GM20000 (cell line): Measurements from ENCODE around the gene LDLR.
"Not testable (repeated sequence)": the region's sequence is repeated elsewhere in the genome, so short reads cannot be mapped to it uniquely, and the experiment has no call there.

Source experiments
- DNase-seq: peaks from one replicate; pipeline ENCODE4 v3.0.0; 2012; ENCODE audit warnings: low spot score
- TF ChIP-seq, protein P1 (sequence below): IDR thresholded peaks from 2 replicates; pipeline ENCODE4 v1.5.1; 2012; ENCODE audit warnings: mild to moderate bottlenecking, control low read depth; ENCODE audit errors: extremely low read depth, missing control alignments

Gene LDLR

DNA sequence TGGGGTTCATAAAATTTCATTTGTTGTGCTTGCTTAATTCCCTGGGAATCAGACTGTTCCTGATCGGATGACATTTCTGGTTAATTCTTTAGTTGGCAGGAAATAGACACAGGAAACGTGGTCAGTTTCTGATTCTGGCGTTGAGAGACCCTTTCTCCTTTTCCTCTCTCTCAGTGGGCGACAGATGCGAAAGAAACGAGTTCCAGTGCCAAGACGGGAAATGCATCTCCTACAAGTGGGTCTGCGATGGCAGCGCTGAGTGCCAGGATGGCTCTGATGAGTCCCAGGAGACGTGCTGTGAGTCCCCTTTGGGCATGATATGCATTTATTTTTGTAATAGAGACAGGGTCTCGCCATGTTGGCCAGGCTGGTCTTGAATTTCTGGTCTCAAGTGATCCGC, 10.8 kb downstream of the LDLR start:
- TF ChIP-seq, protein P1, sequence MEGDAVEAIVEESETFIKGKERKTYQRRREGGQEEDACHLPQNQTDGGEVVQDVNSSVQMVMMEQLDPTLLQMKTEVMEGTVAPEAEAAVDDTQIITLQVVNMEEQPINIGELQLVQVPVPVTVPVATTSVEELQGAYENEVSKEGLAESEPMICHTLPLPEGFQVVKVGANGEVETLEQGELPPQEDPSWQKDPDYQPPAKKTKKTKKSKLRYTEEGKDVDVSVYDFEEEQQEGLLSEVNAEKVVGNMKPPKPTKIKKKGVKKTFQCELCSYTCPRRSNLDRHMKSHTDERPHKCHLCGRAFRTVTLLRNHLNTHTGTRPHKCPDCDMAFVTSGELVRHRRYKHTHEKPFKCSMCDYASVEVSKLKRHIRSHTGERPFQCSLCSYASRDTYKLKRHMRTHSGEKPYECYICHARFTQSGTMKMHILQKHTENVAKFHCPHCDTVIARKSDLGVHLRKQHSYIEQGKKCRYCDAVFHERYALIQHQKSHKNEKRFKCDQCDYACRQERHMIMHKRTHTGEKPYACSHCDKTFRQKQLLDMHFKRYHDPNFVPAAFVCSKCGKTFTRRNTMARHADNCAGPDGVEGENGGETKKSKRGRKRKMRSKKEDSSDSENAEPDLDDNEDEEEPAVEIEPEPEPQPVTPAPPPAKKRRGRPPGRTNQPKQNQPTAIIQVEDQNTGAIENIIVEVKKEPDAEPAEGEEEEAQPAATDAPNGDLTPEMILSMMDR, result no peak
- DNase-seq, result no peak

DNA sequence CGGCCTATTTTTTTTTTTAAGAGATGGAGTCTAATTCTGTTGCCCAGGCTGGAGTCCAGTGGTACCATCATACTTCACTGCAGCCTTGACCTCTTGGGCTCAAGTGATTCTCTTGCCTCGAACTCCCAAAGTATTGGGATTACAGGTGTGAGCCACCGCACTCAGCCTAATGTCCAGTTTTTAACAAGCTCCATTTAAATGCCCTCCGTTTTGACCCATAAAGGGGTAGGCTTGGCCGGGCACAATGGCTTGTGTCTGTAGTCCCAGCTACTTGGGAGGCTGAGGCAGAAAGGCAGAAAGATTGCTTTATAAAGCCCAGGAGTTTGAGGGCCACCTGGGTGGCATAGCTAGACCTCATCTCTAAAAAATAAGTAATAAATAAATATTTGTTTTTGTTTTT, 11.8 kb downstream of the LDLR start:
- TF ChIP-seq, protein P1, result no peak
- no peak for DNase-seq

DNA sequence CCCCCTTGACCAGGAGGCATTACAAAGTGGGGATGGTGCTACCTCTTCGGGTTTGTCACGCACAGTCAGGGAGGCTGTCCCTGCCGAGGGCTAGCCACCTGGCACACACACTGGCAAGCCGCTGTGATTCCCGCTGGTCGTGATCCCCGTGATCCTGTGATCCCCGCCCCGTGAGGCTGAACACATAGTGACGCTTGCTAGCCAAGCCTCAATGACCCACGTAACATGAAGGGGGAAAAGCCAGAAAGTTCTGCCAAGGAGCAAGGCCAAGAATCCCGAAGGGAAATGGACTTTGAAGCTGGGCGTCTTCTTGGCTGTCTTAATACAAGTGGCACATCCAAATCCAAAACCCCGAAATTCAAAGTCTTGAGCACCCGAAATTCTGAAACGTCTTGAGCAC, 13.7 kb downstream of the LDLR start:
- DNase-seq, result no peak
- TF ChIP-seq, protein P1, result no peak

DNA sequence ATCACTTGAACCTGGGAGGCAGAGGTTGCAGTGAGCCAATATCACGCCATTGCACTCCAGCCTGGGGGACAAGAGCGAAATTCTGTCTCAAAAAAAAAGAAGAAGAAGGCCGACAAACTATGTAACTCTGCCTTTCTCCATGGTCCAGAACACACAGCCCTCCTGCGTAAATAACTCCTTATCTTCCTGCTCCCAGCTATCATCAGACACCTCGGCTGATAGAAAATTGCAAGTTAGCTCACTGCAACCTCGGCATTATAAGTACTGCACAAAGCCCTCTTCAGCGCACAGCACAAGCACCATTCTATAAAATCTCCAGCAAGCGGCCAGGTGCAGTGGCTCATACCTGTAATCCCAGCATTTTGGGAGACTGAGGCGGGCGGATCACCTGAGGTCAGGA, 14.4 kb downstream of the LDLR start:
- not testable (repeated sequence) for DNase-seq

DNA sequence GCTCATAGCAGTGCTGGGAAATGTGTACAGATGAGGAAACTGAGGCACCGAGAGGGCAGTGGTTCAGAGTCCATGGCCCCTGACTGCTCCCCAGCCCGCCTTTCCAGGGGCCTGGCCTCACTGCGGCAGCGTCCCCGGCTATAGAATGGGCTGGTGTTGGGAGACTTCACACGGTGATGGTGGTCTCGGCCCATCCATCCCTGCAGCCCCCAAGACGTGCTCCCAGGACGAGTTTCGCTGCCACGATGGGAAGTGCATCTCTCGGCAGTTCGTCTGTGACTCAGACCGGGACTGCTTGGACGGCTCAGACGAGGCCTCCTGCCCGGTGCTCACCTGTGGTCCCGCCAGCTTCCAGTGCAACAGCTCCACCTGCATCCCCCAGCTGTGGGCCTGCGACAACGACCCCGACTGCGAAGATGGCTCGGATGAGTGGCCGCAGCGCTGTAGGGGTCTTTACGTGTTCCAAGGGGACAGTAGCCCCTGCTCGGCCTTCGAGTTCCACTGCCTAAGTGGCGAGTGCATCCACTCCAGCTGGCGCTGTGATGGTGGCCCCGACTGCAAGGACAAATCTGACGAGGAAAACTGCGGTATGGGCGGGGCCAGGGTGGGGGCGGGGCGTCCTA, 15.9 kb downstream of the LDLR start:
- TF ChIP-seq, protein P1, result no peak
- DNase-seq, result no peak

DNA sequence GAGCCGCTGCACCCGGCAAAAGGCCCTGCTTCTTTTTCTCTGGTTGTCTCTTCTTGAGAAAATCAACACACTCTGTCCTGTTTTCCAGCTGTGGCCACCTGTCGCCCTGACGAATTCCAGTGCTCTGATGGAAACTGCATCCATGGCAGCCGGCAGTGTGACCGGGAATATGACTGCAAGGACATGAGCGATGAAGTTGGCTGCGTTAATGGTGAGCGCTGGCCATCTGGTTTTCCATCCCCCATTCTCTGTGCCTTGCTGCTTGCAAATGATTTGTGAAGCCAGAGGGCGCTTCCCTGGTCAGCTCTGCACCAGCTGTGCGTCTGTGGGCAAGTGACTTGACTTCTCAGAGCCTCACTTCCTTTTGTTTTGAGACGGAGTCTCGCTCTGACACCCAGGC, 17.2 kb downstream of the LDLR start:
- TF ChIP-seq, protein P1, result no peak
- no peak for DNase-seq

DNA sequence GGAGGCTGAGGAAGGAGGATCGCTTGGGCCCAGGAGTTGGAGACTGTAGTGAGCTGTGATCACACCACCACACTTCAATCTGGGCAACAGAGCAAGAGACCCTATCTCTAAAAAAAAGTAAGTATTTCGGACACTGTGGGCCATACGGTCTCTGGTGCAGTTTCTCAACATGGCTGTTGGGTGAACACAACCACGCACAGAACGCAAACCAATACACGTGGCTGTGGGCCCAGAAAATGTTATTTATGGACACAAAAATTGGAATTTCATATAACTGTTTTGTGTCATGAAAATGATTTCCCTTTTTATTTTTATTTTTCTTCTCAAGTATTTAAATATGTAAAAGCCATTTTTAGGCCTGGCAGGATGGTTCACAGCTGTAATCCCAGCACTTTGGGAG, 19.5 kb downstream of the LDLR start:
- no peak for DNase-seq
- TF ChIP-seq, protein P1, result no peak

DNA sequence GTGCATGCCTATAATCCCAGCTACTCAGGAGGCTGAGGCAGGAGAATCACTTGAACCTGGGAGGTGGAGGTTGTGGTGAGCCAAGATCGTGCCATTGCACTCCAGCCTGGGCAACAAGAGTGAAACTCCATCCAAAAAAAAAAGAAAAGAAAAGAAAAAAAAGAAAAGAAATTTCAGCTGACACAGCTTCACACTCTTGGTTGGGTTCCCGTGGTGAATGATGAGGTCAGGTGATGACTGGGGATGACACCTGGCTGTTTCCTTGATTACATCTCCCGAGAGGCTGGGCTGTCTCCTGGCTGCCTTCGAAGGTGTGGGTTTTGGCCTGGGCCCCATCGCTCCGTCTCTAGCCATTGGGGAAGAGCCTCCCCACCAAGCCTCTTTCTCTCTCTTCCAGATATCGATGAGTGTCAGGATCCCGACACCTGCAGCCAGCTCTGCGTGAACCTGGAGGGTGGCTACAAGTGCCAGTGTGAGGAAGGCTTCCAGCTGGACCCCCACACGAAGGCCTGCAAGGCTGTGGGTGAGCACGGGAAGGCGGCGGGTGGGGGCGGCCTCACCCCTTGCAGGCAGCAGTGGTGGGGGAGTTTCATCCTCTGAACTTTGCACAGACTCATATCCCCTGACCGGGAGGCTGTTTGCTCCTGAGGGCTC, 22.0 kb downstream of the LDLR start:
- TF ChIP-seq, protein P1, result no peak
- no peak for DNase-seq
